Astrocyte of the spinal cord (primary cell): ENCODE results near the gene NIP7.

Experiments used
- DNase-seq: peaks from one replicate; pipeline ENCODE4 v3.0.0; 2011; ENCODE audit warnings: low read depth, low spot score
- H3K4me3 ChIP-seq: 2 replicates; pipeline ENCODE4 v1.5.1; 2011; ENCODE audit warnings: low read depth, mild to moderate bottlenecking, low read length, moderate library complexity
- in situ Hi-C: cut with HindIII; loops from 2 replicates; pipeline ENCODE4 v1.10.0; 2017; ENCODE audit warnings: low sequenced_read_pairs
- TF ChIP-seq, protein P1 (sequence below): IDR thresholded peaks from 2 replicates; pipeline ENCODE4 v1.5.1; 2012; ENCODE audit warnings: low read depth, mild to moderate bottlenecking, low read length, inconsistent platforms

The NIP7 gene

GRCh38 chr16:69327585-69328310, 11.8 kb upstream of the NIP7 start:
- no peak for DNase-seq
- TF ChIP-seq, protein P1, sequence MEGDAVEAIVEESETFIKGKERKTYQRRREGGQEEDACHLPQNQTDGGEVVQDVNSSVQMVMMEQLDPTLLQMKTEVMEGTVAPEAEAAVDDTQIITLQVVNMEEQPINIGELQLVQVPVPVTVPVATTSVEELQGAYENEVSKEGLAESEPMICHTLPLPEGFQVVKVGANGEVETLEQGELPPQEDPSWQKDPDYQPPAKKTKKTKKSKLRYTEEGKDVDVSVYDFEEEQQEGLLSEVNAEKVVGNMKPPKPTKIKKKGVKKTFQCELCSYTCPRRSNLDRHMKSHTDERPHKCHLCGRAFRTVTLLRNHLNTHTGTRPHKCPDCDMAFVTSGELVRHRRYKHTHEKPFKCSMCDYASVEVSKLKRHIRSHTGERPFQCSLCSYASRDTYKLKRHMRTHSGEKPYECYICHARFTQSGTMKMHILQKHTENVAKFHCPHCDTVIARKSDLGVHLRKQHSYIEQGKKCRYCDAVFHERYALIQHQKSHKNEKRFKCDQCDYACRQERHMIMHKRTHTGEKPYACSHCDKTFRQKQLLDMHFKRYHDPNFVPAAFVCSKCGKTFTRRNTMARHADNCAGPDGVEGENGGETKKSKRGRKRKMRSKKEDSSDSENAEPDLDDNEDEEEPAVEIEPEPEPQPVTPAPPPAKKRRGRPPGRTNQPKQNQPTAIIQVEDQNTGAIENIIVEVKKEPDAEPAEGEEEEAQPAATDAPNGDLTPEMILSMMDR, result no peak
- H3K4me3 ChIP-seq, result no peak overlapping the region
- in situ Hi-C loops, result no loop called here

DNA sequence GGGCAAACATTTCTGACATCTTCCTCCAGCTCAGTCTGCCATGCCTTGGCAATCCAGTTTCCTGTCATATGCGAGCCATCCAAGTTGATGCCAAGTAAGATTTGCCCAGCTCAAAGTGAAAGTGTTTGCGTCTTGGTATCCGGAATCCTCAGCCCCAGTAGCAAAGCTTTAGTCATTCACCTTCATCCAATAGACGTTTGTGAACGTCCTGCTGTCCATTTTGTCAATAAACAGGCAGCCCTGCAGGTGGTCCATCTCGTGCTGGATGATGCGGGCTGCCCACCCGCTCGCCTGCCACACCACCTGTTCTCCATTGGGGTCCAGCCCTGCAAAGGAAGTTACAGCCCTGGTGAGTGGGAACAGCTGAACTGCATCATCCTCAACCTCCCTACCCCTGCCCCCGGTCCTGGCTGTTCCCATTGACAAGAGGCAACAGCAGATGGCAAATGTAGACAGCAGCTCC, 10.7 kb upstream of the NIP7 start:
- H3K4me3 ChIP-seq, result peak overlapping the region; percentile 65

GRCh38 chr16:69329369-69330285, 9.9 kb upstream of the NIP7 start:
- TF ChIP-seq, protein P1, result no peak
- DNase-seq, result peak; percentile 25
- in situ Hi-C loops, result no loop called here
- H3K4me3 ChIP-seq, result peak overlapping the region; percentile 65

More for the DNA sequence above, 10.7 kb upstream of the NIP7 start:
- TF ChIP-seq, protein P1, result no peak
- peak; percentile 70 for DNase-seq
- in situ Hi-C loops, result no loop called here

- DNase-seq, result peak; percentile 94
- TF ChIP-seq, protein P1, result no peak
- H3K4me3 ChIP-seq, result peak within 1 kb of the TSS; percentile 65
- in situ Hi-C loops, result no loop called here
Measured at GRCh38 chr16:69330286-69331109, 9.1 kb upstream of the NIP7 start, which contains the start of gene PDF. TSS of gene PDF (minus strand) at chr16:69330588. CDS start at chr16:69330570, 18 bp downstream.

DNA sequence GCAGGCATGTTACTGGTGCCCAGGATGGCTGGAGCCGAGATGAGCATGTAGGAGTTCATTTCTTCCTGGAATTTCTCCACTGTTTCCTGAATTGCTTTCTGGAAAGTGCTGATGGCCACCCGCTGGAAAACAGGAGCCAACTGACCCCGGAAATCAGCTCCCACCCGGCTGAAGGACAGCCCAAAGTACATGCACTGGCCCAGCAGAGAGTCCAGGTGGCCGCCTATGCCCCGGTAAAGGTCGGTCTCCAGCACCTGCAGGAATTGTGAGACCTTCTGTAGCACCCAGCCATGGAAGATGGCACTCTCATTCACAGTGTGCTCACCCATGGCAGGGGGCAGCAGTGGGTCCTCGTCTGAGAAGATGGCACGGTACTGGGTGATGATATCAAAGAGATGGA, 4.9 kb upstream of the NIP7 start:
- no peak overlapping the region for H3K4me3 ChIP-seq
- DNase-seq, result no peak
- TF ChIP-seq, protein P1, result no peak
- in situ Hi-C loops, result no loop called here
